Measurements from ENCODE around the gene SRSF3. TPM values are rescaled to one million over a fixed set of nuclear protein-coding genes. Genes with fewer than 3 reads are reported as not detected.
"Not testable (repeated sequence)": the region's sequence is repeated elsewhere in the genome, so short reads cannot be mapped to it uniquely, and the experiment has no call there.

SRSF3 gene
- polyA plus RNA-seq, 1 donor from 2014 or later = 393 TPM

GRCh38 chr6:36605560-36606391 lies 11.6 kb downstream of the SRSF3 start:
- Histone ChIP-seq H3K9me3 (ENCODE audit: low read length) (no peaks in the 10 kb centered on the region), H3K79me2 (replicated peaks; ENCODE audit: insufficient read depth, low read length) (peaks cover 68% of the 10 kb centered on the region), H3K36me3 (ENCODE audit: insufficient read depth, low read length) (peaks cover 42% of the 10 kb centered on the region), H3K27me3 (ENCODE audit: insufficient read depth, low read depth, low read length) (no peaks in the 10 kb centered on the region), H3K9me2 (ENCODE audit: insufficient read depth, low read length) (no peaks in the 10 kb centered on the region), H3K27ac (ENCODE audit: low read length) (no peak overlapping the region), H3F3A (ENCODE audit: insufficient read depth, low read length, poor library complexity, severe bottlenecking) (peaks cover 4% of the 10 kb centered on the region), H3K9ac (ENCODE audit: low read length) (no peak overlapping the region), H3K4me2 (ENCODE audit: low read length) (no peak overlapping the region), H4K20me1 (ENCODE audit: insufficient read depth) (peaks cover 60% of the 10 kb centered on the region), H2AFZ (ENCODE audit: low read depth, low read length) (no peak overlapping the region), H3K4me3 (ENCODE audit: low read length) (no peak overlapping the region)
- no peak for TF ChIP-seq REST (IDR thresholded peaks at IDR 0.05; ENCODE audit: borderline replicate concordance)
- TF ChIP-seq MXI1 (conservative IDR thresholded peaks at IDR 0.05; ENCODE audit: poor library complexity, severe bottlenecking) = no peak
- no peak for TF ChIP-seq CTCF (IDR thresholded peaks at IDR 0.05; ENCODE audit: poor library complexity, severe bottlenecking)
- no peak for TF ChIP-seq SMC3 (conservative IDR thresholded peaks at IDR 0.05; ENCODE audit: poor library complexity)
- TF ChIP-seq RAD21 (conservative IDR thresholded peaks at IDR 0.05) = no peak
- no peak for TF ChIP-seq EP300 (conservative IDR thresholded peaks at IDR 0.05; ENCODE audit: poor library complexity, severe bottlenecking)
- no peak for TF ChIP-seq POLR2AphosphoS5 (IDR thresholded peaks at IDR 0.05)
- TF ChIP-seq EZH2 (IDR thresholded peaks at IDR 0.05; ENCODE audit: borderline replicate concordance, insufficient read depth, low read length, poor library complexity, severe bottlenecking) = no peak
- no peak for TF ChIP-seq TAF1 (IDR thresholded peaks at IDR 0.05; ENCODE audit: low read depth)

- H2AFZ ChIP-seq (ENCODE audit: low read depth, low read length); H3K27ac ChIP-seq (ENCODE audit: low read length); H3K4me3 ChIP-seq (ENCODE audit: low read length); H3K9me2 ChIP-seq (ENCODE audit: insufficient read depth, low read length); H3K4me2 ChIP-seq (ENCODE audit: low read length); H3K9ac ChIP-seq (ENCODE audit: low read length); H3K9me3 ChIP-seq (ENCODE audit: low read length); H3F3A ChIP-seq (ENCODE audit: insufficient read depth, low read length, poor library complexity, severe bottlenecking); H3K27me3 ChIP-seq (ENCODE audit: insufficient read depth, low read depth, low read length): not testable (repeated sequence)
- H3K36me3 ChIP-seq (ENCODE audit: insufficient read depth, low read length) = peaks cover 31% of the 10 kb centered on the region
- peaks cover 53% of the 10 kb centered on the region for H3K79me2 ChIP-seq (replicated peaks; ENCODE audit: insufficient read depth, low read length)
- H4K20me1 ChIP-seq (ENCODE audit: insufficient read depth) = peaks cover 45% of the 10 kb centered on the region
These were observed 13.1 kb downstream of the SRSF3 start for GRCh38 chr6:36607305-36607682.
